ENCODE data around the gene SLC25A45. TPM values are rescaled to one million over a fixed set of nuclear protein-coding genes. Genes with fewer than 3 reads are reported as not detected.
A peak's percentile ranks its signal among the peaks of the same experiment; 100 is the strongest.

SLC25A45 gene
- total RNA-seq, 2 experiments from 2014 or later, result 40.0 to 40.8 TPM

- Histone ChIP-seq H3K4me1 (ENCODE audit: insufficient read depth, low read length) (peaks cover 74% of the 10 kb centered on the region), H3K27ac (ENCODE audit: low read depth in 1 of 2, low read length in 2 of 2) (peak overlapping the region; percentile 99), H3K27me3 (ENCODE audit: control insufficient read depth in 1 of 2, insufficient read depth in 2 of 2, low read length in 2 of 2) (no peaks in the 10 kb centered on the region), H3K9me3 (ENCODE audit: control insufficient read depth in 1 of 2, insufficient read depth in 1 of 2, low read length in 2 of 2) (no peaks in the 10 kb centered on the region), H3K36me3 (ENCODE audit: insufficient read depth, low read length) (peaks cover 4% of the 10 kb centered on the region), H3K4me3 (ENCODE audit: low read length) (peak overlapping the region; percentile 86)
- peak overlapping the region; percentile 96 for H3K27ac Mint-ChIP-seq
- H3K4me3 Mint-ChIP-seq, result peak overlapping the region; percentile 92
- H3K36me3 Mint-ChIP-seq (ENCODE audit: low read depth), result peaks cover 21% of the 10 kb centered on the region
- TF ChIP-seq CTCF (IDR thresholded peaks at IDR 0.05), result no peak
- ATAC-seq (ENCODE audit: poor library complexity) (no peak), DNase-seq (peak in 1 of 14 experiments; percentile 47)
- H3K9me3 Mint-ChIP-seq, result no peaks in the 10 kb centered on the region
- POLR2A ChIA-PET, result interaction anchor here (1.0 to 20.7 kb wide), 8 partner anchors 9 to 156 kb away, joined by 4 to 3042 read pairs (median 19); partner anchors contain the start of genes FRMD8, MALAT1 and SLC25A45
- intact Hi-C loops (cut with DNase I, micrococcal nuclease), result loop anchor here in 1 of 2 experiments (5.0 kb wide), 1 partner anchor 51 kb away; no protein-coding TSS in a partner anchor
- CTCF ChIA-PET, result interaction anchor here (1.4 to 7.2 kb wide), 4 partner anchors 12 to 90 kb away, joined by 5 to 82 read pairs (median 22); partner anchors contain the start of gene SLC25A45
- H3K27me3 Mint-ChIP-seq, result no peaks in the 10 kb centered on the region
- H3K4me1 Mint-ChIP-seq (ENCODE audit: low read depth), result peaks cover 57% of the 10 kb centered on the region
Measured at GRCh38 chr11:65418431-65418680, 35.9 kb upstream of the SLC25A45 start.

GRCh38 chr11:65417702-65418430 is 35.4 kb upstream of the SLC25A45 start:
- H3K4me1 Mint-ChIP-seq (ENCODE audit: low read depth), result peaks cover 56% of the 10 kb centered on the region
- DNase-seq, result peak in 9 of 14 experiments; percentile 43 to 71 (median 49)
- peak overlapping the region; percentile 96 for H3K27ac Mint-ChIP-seq
- no peaks in the 10 kb centered on the region for H3K9me3 ChIP-seq (ENCODE audit: control insufficient read depth in 1 of 2, insufficient read depth in 1 of 2, low read length in 2 of 2)
- intact Hi-C loops (cut with DNase I, micrococcal nuclease), result loop anchor here in 1 of 2 experiments (1.0 to 5.0 kb wide), 3 partner anchors 10 to 51 kb away; no protein-coding TSS in a partner anchor
- ChIA-PET CTCF (interaction anchor here (1.4 to 7.2 kb wide), 8 partner anchors 11 to 90 kb away, joined by 5 to 82 read pairs (median 26); partner anchors contain the start of genes FRMD8 and SLC25A45), POLR2A (interaction anchor here (1.0 to 20.7 kb wide), 12 partner anchors 9 to 197 kb away, joined by 3 to 3042 read pairs (median 13); partner anchors contain the start of genes DPF2, FAM89B, FRMD8 and MALAT1)
- peak overlapping the region; percentile 86 for H3K4me3 ChIP-seq (ENCODE audit: low read length)
- H3K27me3 Mint-ChIP-seq, result no peaks in the 10 kb centered on the region
- no peak for TF ChIP-seq CTCF (IDR thresholded peaks at IDR 0.05)
- no peaks in the 10 kb centered on the region for H3K27me3 ChIP-seq (ENCODE audit: control insufficient read depth in 1 of 2, insufficient read depth in 2 of 2, low read length in 2 of 2)
- H3K36me3 Mint-ChIP-seq (ENCODE audit: low read depth), result peaks cover 20% of the 10 kb centered on the region
- H3K4me3 Mint-ChIP-seq, result peak overlapping the region; percentile 88
- ATAC-seq (ENCODE audit: poor library complexity), result peak; percentile 20
- H3K9me3 Mint-ChIP-seq, result no peaks in the 10 kb centered on the region
- H3K4me1 ChIP-seq (ENCODE audit: insufficient read depth, low read length), result peaks cover 70% of the 10 kb centered on the region
- peak overlapping the region; percentile 99 for H3K27ac ChIP-seq (ENCODE audit: low read depth in 1 of 2, low read length in 2 of 2)
- H3K36me3 ChIP-seq (ENCODE audit: insufficient read depth, low read length), result peaks cover 5% of the 10 kb centered on the region

GRCh38 chr11:65416841-65417701 is 34.6 kb upstream of the SLC25A45 start:
- peaks cover 53% of the 10 kb centered on the region for H3K4me1 Mint-ChIP-seq (ENCODE audit: low read depth)

More at GRCh38 chr11:65416841-65417701, 34.6 kb upstream of the SLC25A45 start:
- CTCF ChIA-PET, result interaction anchor here (0.6 to 7.2 kb wide), 18 partner anchors 8 to 300 kb away, joined by 3 to 82 read pairs (median 7); partner anchors contain the start of genes FRMD8, MALAT1, SLC25A45 and ZNHIT2
- intact Hi-C loops (cut with DNase I, micrococcal nuclease), result loop anchor here (1.0 to 5.0 kb wide), 7 partner anchors 11 to 93 kb away; partner anchors contain the start of gene SLC25A45 (in 1 of the 2)
- ATAC-seq (ENCODE audit: poor library complexity), result no peak
- peaks cover 68% of the 10 kb centered on the region for H3K4me1 ChIP-seq (ENCODE audit: insufficient read depth, low read length)
- no peak for TF ChIP-seq CTCF (IDR thresholded peaks at IDR 0.05)
- no peaks in the 10 kb centered on the region for H3K27me3 ChIP-seq (ENCODE audit: control insufficient read depth in 1 of 2, insufficient read depth in 2 of 2, low read length in 2 of 2)
- Mint-ChIP-seq H3K27ac (peak overlapping the region; percentile 96), H3K9me3 (no peaks in the 10 kb centered on the region), H3K27me3 (no peaks in the 10 kb centered on the region), H3K36me3 (ENCODE audit: low read depth) (peaks cover 19% of the 10 kb centered on the region), H3K4me3 (peak overlapping the region; percentile 88)
- DNase-seq, result peak in 7 of 14 experiments; percentile 28 to 56 (median 49)
- H3K9me3 ChIP-seq (ENCODE audit: control insufficient read depth in 1 of 2, insufficient read depth in 1 of 2, low read length in 2 of 2), result no peaks in the 10 kb centered on the region
- POLR2A ChIA-PET, result interaction anchor here (1.0 to 20.7 kb wide), 16 partner anchors 10 to 198 kb away, joined by 3 to 3042 read pairs (median 11); partner anchors contain the start of genes DPF2, FAM89B, FRMD8 and MALAT1
- peak overlapping the region; percentile 86 for H3K4me3 ChIP-seq (ENCODE audit: low read length)
- peak overlapping the region; percentile 99 for H3K27ac ChIP-seq (ENCODE audit: low read depth in 1 of 2, low read length in 2 of 2)
- peaks cover 11% of the 10 kb centered on the region for H3K36me3 ChIP-seq (ENCODE audit: insufficient read depth, low read length)

All from CD4-positive, alpha-beta T cell (primary cell).